ENCODE results near the gene ECI1. TPM values are rescaled to one million over a fixed set of nuclear protein-coding genes. Genes with fewer than 3 reads are reported as not detected.

Gene ECI1
- total RNA-seq, 1 experiment from 2014 or later, result 95.4 TPM

DNA sequence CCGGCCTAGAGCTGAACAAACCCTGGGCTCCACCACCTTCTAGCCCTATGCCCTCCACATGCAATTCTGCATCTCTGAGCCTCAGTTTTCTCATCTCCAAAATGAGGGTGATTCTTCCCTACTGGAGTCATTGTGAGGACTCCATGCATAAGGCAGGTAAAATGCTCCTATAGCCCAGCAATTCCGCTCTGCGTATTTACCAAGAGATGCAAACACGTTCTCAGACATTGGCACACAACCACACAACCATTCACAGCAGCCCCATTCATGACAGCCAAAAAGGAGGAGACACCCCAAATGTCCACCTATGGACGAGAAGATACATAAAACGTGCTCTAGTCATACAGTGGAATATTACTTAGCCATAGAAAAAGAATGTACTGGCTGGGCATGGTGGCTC, 51.1 kb downstream of the ECI1 start:
- Histone ChIP-seq H3K56ac (ENCODE audit: insufficient read length, low read depth, low read length) (no peak overlapping the region), H2BK5ac (ENCODE audit: insufficient read length, low read length) (no peak overlapping the region), H2BK120ac (ENCODE audit: low read depth, low read length, poor library complexity, severe bottlenecking) (no peak overlapping the region), H3K18ac (ENCODE audit: insufficient read length, low read depth, low read length) (no peak overlapping the region), H3K23me2 (ENCODE audit: insufficient read length, low read depth, low read length, poor library complexity, severe bottlenecking) (peaks cover 11% of the 10 kb centered on the region), H3K4me1 (ENCODE audit: insufficient read depth, low read length) (no peaks in the 10 kb centered on the region), H2BK15ac (ENCODE audit: low read depth, low read length) (no peak overlapping the region), H3K9ac (ENCODE audit: extremely low read depth, insufficient read length, low read length) (no peak overlapping the region), H4K20me1 (ENCODE audit: control insufficient read depth, insufficient read depth, insufficient read length) (no peaks in the 10 kb centered on the region), H3K4ac (ENCODE audit: low read depth, low read length) (no peak overlapping the region), H4K8ac (replicated peaks; ENCODE audit: insufficient read length, low read depth, low read length) (no peak overlapping the region), H3K79me1 (ENCODE audit: insufficient read depth, low read depth, low read length, poor library complexity, severe bottlenecking) (no peaks in the 10 kb centered on the region), H3K4me2 (ENCODE audit: insufficient read depth, insufficient read length, low read length) (no peak overlapping the region), H3T11ph (ENCODE audit: low read length) (no peak overlapping the region), H3K27me3 (ENCODE audit: insufficient read depth, low read length) (peaks cover 8% of the 10 kb centered on the region; the same call in 1 of the 2 replicates), H2BK12ac (ENCODE audit: insufficient read length, low read depth, low read length) (no peak overlapping the region), H3K27ac (ENCODE audit: insufficient read length, low read depth, low read length) (no peak overlapping the region), H2BK20ac (ENCODE audit: low read depth, low read length, poor library complexity, severe bottlenecking) (no peak overlapping the region), H3K9me3 (ENCODE audit: control insufficient read depth, low read depth, low read length) (no peaks in the 10 kb centered on the region), H3K14ac (ENCODE audit: insufficient read depth, low read length) (no peak overlapping the region), H4K91ac (ENCODE audit: insufficient read length, low read depth, low read length) (no peak overlapping the region), H3K23ac (ENCODE audit: insufficient read length, low read depth, low read length) (no peak overlapping the region), H4K5ac (ENCODE audit: insufficient read length, low read depth, low read length) (no peak overlapping the region), H2AK5ac (ENCODE audit: insufficient read length, low read length) (no peak overlapping the region), H3K79me2 (ENCODE audit: insufficient read depth, low read length) (no peaks in the 10 kb centered on the region), H2AFZ (ENCODE audit: low read length) (no peak overlapping the region)
- H3K27me3 Mint-ChIP-seq (ENCODE audit: low read depth), result peaks cover 65% of the 10 kb centered on the region
- peaks cover 4 to 5% of the 10 kb centered on the region in 2 experiments; a peak in 3 of 4 replicates for H3K4me1 Mint-ChIP-seq
- H3K27ac Mint-ChIP-seq, result no peak overlapping the region
- WGBS (ENCODE audit: extremely low coverage, insufficient read length, low lambda C conversion rate), result no CpG with 5 or more reads among the region's 6 CpGs
- no peak overlapping the region for H3K4me3 Mint-ChIP-seq
- H3K9me3 Mint-ChIP-seq, result peaks cover 0 to 9% of the 10 kb centered on the region in 2 experiments; a peak in 1 of 5 replicates
- TF ChIP-seq, protein P1, sequence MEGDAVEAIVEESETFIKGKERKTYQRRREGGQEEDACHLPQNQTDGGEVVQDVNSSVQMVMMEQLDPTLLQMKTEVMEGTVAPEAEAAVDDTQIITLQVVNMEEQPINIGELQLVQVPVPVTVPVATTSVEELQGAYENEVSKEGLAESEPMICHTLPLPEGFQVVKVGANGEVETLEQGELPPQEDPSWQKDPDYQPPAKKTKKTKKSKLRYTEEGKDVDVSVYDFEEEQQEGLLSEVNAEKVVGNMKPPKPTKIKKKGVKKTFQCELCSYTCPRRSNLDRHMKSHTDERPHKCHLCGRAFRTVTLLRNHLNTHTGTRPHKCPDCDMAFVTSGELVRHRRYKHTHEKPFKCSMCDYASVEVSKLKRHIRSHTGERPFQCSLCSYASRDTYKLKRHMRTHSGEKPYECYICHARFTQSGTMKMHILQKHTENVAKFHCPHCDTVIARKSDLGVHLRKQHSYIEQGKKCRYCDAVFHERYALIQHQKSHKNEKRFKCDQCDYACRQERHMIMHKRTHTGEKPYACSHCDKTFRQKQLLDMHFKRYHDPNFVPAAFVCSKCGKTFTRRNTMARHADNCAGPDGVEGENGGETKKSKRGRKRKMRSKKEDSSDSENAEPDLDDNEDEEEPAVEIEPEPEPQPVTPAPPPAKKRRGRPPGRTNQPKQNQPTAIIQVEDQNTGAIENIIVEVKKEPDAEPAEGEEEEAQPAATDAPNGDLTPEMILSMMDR (conservative IDR thresholded peaks at IDR 0.05), result no peak
- H3K36me3 Mint-ChIP-seq (ENCODE audit: insufficient read depth in 1 of 3, low read depth in 3 of 3), result no peaks in the 10 kb centered on the region
- no peak for DNase-seq
